ENCODE data around the gene OSBP2. TPM values are rescaled to one million over a fixed set of nuclear protein-coding genes. Genes with fewer than 3 reads are reported as not detected.

The OSBP2 gene
- total RNA-seq, 2 experiments from 2014 or later = 1.2 to 1.6 TPM

DNA sequence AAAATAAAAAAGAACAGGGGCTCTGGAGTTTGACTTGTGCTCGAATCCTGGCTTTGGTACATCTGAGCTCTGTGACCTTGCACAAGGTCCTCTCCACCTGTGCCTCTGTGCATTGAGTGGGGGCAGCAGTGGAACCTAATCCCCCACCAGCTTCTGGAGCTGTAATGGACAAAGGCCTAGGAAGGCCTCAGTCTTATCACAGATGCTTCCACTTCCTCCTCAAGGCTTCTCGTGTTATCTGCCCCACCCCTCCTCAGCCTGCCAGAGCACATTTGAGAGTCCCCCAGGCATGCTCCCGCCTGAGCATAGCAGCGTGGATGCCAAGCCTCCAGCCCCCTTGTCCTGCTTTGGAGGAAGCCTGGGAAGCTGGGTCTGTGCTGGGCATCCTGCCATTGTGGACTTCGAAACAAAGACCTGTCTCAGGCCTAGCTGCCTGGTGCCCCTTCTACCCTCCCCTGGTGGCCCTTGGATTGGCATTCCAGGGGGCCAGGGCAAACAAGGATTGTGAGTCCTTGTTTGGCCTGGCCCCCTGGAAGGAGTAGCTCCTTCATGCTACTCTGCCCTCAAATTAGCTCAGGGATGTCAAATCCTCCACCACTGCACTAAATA, 44.1 kb upstream of the OSBP2 start:
- Histone ChIP-seq H3K36me3 (ENCODE audit: insufficient read depth, low read length) (no peaks in the 10 kb centered on the region), H3K27ac (ENCODE audit: low read depth in 1 of 2, low read length in 2 of 2) (no peak overlapping the region), H3K9me3 (ENCODE audit: control insufficient read depth in 1 of 2, insufficient read depth in 1 of 2, low read length in 2 of 2) (no peaks in the 10 kb centered on the region), H3K4me3 (ENCODE audit: low read length) (no peak overlapping the region), H3K4me1 (ENCODE audit: insufficient read depth, low read length) (peaks cover 10% of the 10 kb centered on the region), H3K27me3 (ENCODE audit: control insufficient read depth in 1 of 2, insufficient read depth in 2 of 2, low read length in 2 of 2) (no peaks in the 10 kb centered on the region)
- ATAC-seq (ENCODE audit: poor library complexity) = no peak
- Mint-ChIP-seq H3K27ac (no peak overlapping the region), H3K9me3 (no peaks in the 10 kb centered on the region), H3K4me1 (ENCODE audit: low read depth) (peaks cover 7% of the 10 kb centered on the region), H3K27me3 (no peaks in the 10 kb centered on the region), H3K36me3 (ENCODE audit: low read depth) (no peaks in the 10 kb centered on the region), H3K4me3 (no peak overlapping the region)
- CTCF ChIA-PET = interaction anchor here (1.3 to 1.8 kb wide), 2 partner anchors 16 to 105 kb away, joined by 3 to 9 read pairs; partner anchors contain the start of gene SLC35E4
- TF ChIP-seq CTCF (IDR thresholded peaks at IDR 0.05) = no peak
- DNase-seq = no peak
- intact Hi-C loops (cut with DNase I, micrococcal nuclease) = no loop called here
- POLR2A ChIA-PET = no interaction called here

DNA sequence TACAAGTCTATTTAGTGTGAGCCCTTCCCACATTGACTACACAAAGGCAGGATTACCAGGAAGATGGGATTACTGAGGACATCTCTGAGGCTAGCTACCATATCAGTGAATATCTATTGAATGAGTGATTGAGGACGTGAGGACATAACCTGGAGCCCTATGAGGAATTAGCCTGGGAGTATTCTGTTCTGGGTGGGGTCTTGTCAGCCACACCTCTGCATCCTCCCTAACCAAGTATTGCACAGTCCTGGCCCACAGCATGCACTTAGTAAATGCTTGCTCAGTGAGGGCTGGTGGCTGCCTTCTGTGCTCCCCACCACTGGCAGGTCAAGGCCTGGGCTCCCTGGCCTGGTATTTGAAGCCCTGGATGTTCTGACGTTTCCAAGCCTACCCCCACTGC, 41.8 kb upstream of the OSBP2 start:
- Mint-ChIP-seq H3K27me3 (no peaks in the 10 kb centered on the region), H3K9me3 (no peaks in the 10 kb centered on the region), H3K27ac (no peak overlapping the region), H3K36me3 (ENCODE audit: low read depth) (no peaks in the 10 kb centered on the region), H3K4me3 (no peak overlapping the region), H3K4me1 (ENCODE audit: low read depth) (peaks cover 7% of the 10 kb centered on the region)
- no peak overlapping the region for H3K4me3 ChIP-seq (ENCODE audit: low read length)
- no peak for TF ChIP-seq CTCF (IDR thresholded peaks at IDR 0.05)
- H3K9me3 ChIP-seq (ENCODE audit: control insufficient read depth in 1 of 2, insufficient read depth in 1 of 2, low read length in 2 of 2) = no peaks in the 10 kb centered on the region
- H3K27ac ChIP-seq (ENCODE audit: low read depth in 1 of 2, low read length in 2 of 2) = no peak overlapping the region
- no peaks in the 10 kb centered on the region for H3K27me3 ChIP-seq (ENCODE audit: control insufficient read depth in 1 of 2, insufficient read depth in 2 of 2, low read length in 2 of 2)
- ATAC-seq (ENCODE audit: poor library complexity) (no peak), DNase-seq (no peak)
- no peaks in the 10 kb centered on the region for H3K36me3 ChIP-seq (ENCODE audit: insufficient read depth, low read length)
- intact Hi-C loops (cut with DNase I, micrococcal nuclease) = no loop called here
- POLR2A ChIA-PET = no interaction called here
- H3K4me1 ChIP-seq (ENCODE audit: insufficient read depth, low read length) = peaks cover 10% of the 10 kb centered on the region
- CTCF ChIA-PET = no interaction called here

DNA sequence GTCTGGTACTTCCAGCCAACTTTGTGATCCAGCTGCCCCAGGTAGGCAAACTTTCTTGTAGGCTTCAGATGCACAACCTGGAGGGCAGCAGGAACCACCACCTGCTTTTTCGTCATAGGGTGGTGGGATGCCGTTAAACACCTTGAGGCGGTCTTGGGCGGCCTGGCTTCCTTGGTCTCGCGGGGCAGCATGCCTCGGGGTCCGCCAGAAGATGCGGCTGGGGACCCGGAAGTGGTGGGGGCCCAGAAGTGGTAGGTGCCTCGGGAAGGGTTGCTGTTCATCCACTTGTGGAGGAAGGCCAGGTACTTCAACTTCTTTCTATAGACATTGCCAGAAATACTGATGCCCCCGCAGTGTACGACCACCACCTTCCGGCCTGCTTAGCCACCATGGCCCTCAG, 40.3 kb upstream of the OSBP2 start:
- intact Hi-C loops (cut with DNase I, micrococcal nuclease) = no loop called here
- no peaks in the 10 kb centered on the region for H3K36me3 ChIP-seq (ENCODE audit: insufficient read depth, low read length)
- no peaks in the 10 kb centered on the region for H3K9me3 ChIP-seq (ENCODE audit: control insufficient read depth in 1 of 2, insufficient read depth in 1 of 2, low read length in 2 of 2)
- no peak for TF ChIP-seq CTCF (IDR thresholded peaks at IDR 0.05)
- H3K27ac ChIP-seq (ENCODE audit: low read depth in 1 of 2, low read length in 2 of 2) = no peak overlapping the region
- ChIA-PET CTCF (no interaction called here), POLR2A (interaction anchor here (1.3 kb wide), 1 partner anchor 21 kb away, joined by 4 read pairs; no protein-coding TSS in a partner anchor)
- Mint-ChIP-seq H3K27me3 (no peaks in the 10 kb centered on the region), H3K4me1 (ENCODE audit: low read depth) (peaks cover under 1% of the 10 kb centered on the region), H3K27ac (no peak overlapping the region), H3K36me3 (ENCODE audit: low read depth) (peaks cover 6% of the 10 kb centered on the region), H3K4me3 (no peak overlapping the region), H3K9me3 (no peaks in the 10 kb centered on the region)
- H3K4me1 ChIP-seq (ENCODE audit: insufficient read depth, low read length) = peaks cover 4% of the 10 kb centered on the region
- ATAC-seq (ENCODE audit: poor library complexity) (no peak), DNase-seq (no peak)
- H3K4me3 ChIP-seq (ENCODE audit: low read length) = no peak overlapping the region
- no peaks in the 10 kb centered on the region for H3K27me3 ChIP-seq (ENCODE audit: control insufficient read depth in 1 of 2, insufficient read depth in 2 of 2, low read length in 2 of 2)
